SK-N-MC (cell line): Measurements from ENCODE around the gene DENND5B.

Experiments used
- DNase-seq: peaks from one replicate; pipeline ENCODE4 v3.0.0-alpha.2; 2011; ENCODE audit warnings: low read depth, low spot score
- H3K27ac ChIP-seq: fragments of 200-600 bp; sonication (generic); 2 replicates; pipeline ENCODE4 v1.5.1; 2016; ENCODE audit warnings: mixed run types
- H3K36me3 ChIP-seq: fragments of 200-600 bp; sonication (generic); 2 replicates; pipeline ENCODE4 v1.6.1; 2017; ENCODE audit warnings: antibody characterized with exemption, low read length, mixed read lengths; ENCODE audit not compliant: insufficient read depth
- H3K4me3 ChIP-seq: fragments of 200-600 bp; sonication (generic); 2 replicates; pipeline ENCODE4 v1.5.1; 2016
- H3K9ac ChIP-seq: fragments of 200-600 bp; sonication (generic); 2 replicates; pipeline ENCODE4 v1.8.0; 2017; ENCODE audit warnings: mixed run types, mixed read lengths; ENCODE audit not compliant: insufficient read length
- H3K9me3 ChIP-seq: fragments of 200-600 bp; sonication (generic); 2 replicates; pipeline ENCODE4 v1.6.1; 2017; ENCODE audit warnings: low read depth, mild to moderate bottlenecking, antibody characterized with exemption, low read length, moderate library complexity, mixed read lengths
- EZH2 ChIP-seq: fragments of 200-600 bp; sonication (generic); IDR thresholded peaks from one replicate; pipeline ENCODE4 v1.6.1; 2017; ENCODE audit warnings: antibody characterized with exemption
- FOXP2 ChIP-seq: optimal IDR thresholded peaks from 2 replicates; pipeline ENCODE3; 2011; ENCODE audit warnings: mild to moderate bottlenecking, moderate library complexity; ENCODE audit not compliant: insufficient read depth; ENCODE audit errors: extremely low read length, control extremely low read depth
- POLR2AphosphoS5 ChIP-seq: IDR thresholded peaks from 2 replicates; pipeline ENCODE4 v1.6.1; 2012; ENCODE audit warnings: mild to moderate bottlenecking, low read depth, low read length, borderline replicate concordance

DENND5B gene

DNA sequence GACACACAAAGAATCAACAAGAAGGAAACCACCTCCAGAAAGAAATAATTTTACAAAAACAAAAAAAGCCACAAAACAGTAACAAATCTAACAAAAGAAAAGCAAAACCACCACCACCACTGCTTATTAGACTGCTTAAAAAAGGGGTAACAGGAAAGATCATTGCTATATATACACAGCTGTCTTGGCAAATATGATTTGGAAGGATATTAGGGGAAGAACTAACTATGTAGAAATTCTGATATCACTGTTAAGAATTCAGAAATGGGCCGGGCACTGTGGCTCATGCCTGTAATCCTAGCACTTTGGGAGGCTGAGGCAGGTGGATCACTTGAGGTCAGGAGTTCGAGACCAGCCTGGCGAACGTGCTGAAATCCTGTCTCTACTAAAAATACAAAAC, 92.5 kb downstream of the DENND5B start:
- Histone ChIP-seq H3K27ac (no peak overlapping the region), H3K4me3 (no peak overlapping the region), H3K9me3 (no peaks in the 10 kb centered on the region), H3K9ac (no peak overlapping the region), H3K36me3 (no peaks in the 10 kb centered on the region)
- DNase-seq: no peak
- no peak for TF ChIP-seq EZH2
- no peak for TF ChIP-seq POLR2AphosphoS5
- TF ChIP-seq FOXP2: no peak

DNA sequence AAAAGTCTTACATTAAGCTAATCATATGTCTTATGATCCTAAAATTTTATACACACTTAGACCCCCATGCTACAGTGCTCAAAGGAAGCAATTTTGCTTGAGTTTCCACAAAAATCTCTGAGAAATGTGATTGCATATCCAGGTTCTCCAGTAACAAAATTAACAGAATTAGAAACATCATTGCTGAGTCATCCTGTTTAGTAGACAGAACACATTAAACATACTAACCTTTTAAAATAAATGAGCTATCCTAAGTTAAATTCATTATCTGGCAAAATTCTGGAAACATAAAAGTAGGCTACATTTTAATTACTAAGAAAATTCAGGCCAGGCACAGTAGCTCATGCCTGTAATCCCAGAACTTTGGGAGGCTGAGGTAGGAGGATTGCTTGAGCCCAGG, 94.7 kb downstream of the DENND5B start:
- no peak overlapping the region for H3K4me3 ChIP-seq
- H3K27ac ChIP-seq: no peak overlapping the region
- no peaks in the 10 kb centered on the region for H3K9me3 ChIP-seq
- H3K36me3 ChIP-seq: no peaks in the 10 kb centered on the region
- no peak for TF ChIP-seq FOXP2
- no peak for TF ChIP-seq POLR2AphosphoS5
- no peak for TF ChIP-seq EZH2
- DNase-seq: no peak
- no peak overlapping the region for H3K9ac ChIP-seq

DNA sequence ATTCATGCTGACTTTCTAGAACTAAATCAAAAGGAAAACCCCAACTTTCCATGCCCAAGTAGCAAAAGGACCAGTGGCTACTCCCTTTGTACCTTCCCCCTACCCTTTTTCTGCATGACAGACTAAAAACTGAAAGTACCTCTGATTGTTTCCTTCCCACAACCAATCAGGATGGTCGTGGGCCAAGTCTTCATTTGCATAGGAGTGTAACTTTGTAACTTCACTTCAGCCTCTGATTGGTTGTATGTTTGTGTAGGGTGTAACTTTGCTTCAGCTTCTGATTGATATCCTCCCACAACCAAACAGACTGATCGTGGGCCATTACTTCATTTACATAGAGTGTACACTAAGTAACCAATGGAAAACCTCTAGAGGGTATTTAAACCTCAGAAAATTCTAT, 96.5 kb downstream of the DENND5B start:
- no peak for DNase-seq
- Histone ChIP-seq H3K4me3 (no peak overlapping the region), H3K9ac (no peak overlapping the region), H3K36me3 (no peaks in the 10 kb centered on the region), H3K27ac (no peak overlapping the region), H3K9me3 (no peaks in the 10 kb centered on the region)
- no peak for TF ChIP-seq FOXP2
- no peak for TF ChIP-seq EZH2
- TF ChIP-seq POLR2AphosphoS5: no peak

DNA sequence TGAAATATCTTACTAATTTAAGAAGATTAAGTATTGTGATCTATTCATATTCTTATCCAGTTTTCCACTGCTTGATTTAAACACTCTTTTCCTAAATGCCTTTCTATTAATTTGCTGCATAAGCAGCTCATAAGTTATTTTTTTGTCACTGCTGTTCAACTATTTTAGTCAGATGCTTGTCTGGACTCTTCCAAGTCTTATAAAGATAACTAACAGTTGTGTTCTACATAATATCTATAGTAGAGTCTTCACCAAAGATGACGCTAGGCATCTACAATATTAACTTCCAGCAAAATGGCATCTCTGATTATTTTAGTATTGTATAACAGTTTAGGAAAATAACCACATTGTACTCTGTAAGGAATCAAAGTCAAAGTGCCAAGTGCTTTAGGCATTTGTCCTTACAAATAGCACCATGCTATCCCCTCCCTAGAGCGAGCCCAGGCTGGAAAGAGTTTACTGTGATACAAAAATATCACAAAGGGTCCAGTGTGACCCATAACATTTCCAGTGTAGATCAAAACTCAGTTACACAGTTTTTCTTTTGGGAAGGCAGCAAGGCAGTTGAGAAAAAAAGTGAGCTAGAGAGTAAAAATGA, 98.2 kb downstream of the DENND5B start:
- TF ChIP-seq EZH2 (no peak), FOXP2 (no peak), POLR2AphosphoS5 (no peak)
- Histone ChIP-seq H3K27ac (no peak overlapping the region), H3K4me3 (no peak overlapping the region), H3K36me3 (no peaks in the 10 kb centered on the region), H3K9me3 (no peaks in the 10 kb centered on the region), H3K9ac (no peak overlapping the region)
- no peak for DNase-seq

DNA sequence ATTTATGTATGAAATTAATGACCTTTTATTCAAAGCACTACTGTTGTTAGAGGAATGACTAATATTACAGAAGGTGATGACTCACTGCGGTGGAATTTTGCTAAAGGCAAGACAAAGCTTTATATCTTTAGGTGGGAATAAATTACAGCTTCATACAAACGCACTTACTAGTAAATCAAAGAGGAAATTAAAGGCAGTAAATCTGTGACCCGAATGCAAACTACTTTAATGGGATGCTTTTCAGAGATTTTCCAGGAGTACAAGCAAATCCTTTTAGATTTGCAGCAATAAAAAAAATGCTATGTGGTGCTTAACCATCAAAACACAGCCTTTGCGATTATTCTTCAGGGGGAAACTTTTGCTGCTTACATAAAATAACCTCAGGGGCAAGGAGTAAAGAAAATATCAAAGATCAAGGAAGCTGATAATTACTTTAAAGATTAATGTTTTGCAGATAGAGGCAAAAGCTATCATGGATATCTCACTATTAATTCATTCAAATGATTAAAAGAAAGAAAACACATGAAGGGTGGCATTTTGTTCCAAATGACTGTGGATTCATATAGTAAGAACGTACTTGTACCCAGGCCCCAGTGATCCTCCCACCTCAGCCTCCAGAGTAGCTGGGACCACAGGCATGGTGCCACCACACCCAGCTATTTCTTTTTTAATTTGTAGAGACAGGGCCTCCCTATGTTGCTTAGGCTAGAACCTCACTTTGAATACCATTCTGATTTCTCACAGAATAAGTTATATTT, 98.9 kb downstream of the DENND5B start:
- Histone ChIP-seq H3K4me3 (no peak overlapping the region), H3K9ac (no peak overlapping the region), H3K9me3 (no peaks in the 10 kb centered on the region), H3K27ac (no peak overlapping the region), H3K36me3 (no peaks in the 10 kb centered on the region)
- no peak for TF ChIP-seq EZH2
- TF ChIP-seq POLR2AphosphoS5: no peak
- DNase-seq: peak; percentile 77

DNA sequence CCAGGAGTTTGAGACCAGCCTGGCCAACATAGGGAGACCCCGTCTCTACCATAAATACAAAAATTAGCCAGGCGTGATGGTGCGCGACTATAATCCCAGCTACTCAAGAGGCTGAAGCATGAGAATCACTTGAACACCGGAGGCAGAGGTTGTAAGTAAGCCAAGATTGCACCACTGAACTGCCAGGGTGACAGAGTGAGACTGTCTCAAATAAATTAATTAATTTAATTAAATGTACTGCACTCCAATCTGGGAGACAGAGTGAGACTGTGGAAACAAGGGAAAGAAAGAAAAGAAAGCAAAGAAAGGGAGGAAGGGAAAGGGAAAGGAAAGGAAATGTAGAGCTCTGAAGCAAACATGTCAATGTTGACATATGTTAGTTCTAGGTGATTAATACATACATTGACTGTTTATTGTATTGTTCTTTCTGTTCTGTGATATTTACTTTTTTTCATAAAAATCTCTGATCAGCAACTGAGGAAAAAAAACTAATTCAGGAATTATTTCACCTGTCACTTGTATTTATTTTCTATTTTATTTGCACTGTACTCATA, 99.6 kb downstream of the DENND5B start:
- no peak for TF ChIP-seq FOXP2
- TF ChIP-seq EZH2: no peak
- Histone ChIP-seq H3K9ac (no peak overlapping the region), H3K4me3 (no peak overlapping the region), H3K36me3 (no peaks in the 10 kb centered on the region), H3K27ac (no peak overlapping the region), H3K9me3 (no peaks in the 10 kb centered on the region)
- no peak for DNase-seq

DNA sequence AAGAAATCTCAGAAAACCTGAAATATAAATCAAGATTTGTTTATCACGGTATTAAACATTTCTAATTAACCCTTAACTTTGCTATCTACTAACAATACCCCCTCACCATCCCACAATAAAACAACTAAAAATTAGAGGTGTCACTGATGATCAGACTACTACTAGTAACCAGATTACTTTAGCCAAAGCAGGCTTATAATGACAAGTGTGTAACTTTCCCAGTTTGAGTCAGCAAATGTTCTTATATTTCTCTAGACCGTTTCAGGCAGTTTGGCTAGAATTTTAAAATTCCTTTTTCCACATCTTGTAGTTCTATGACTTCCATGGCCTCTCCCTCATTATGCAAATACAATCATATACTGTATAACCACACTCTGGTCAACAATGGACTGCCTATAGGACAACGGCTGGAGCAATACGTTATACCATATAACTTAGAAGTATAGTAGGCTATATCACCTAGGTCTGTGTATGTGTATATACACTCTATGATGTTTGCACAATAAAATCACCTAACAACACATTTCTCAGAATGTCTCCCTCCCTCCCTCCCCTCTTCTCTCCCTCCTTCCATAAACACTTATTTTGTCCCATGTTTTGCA, 102.1 kb downstream of the DENND5B start:
- Histone ChIP-seq H3K27ac (no peak overlapping the region), H3K9ac (no peak overlapping the region), H3K36me3 (no peaks in the 10 kb centered on the region), H3K4me3 (no peak overlapping the region), H3K9me3 (no peaks in the 10 kb centered on the region)
- DNase-seq: no peak
- TF ChIP-seq FOXP2 (no peak), EZH2 (no peak), POLR2AphosphoS5 (no peak)

DNA sequence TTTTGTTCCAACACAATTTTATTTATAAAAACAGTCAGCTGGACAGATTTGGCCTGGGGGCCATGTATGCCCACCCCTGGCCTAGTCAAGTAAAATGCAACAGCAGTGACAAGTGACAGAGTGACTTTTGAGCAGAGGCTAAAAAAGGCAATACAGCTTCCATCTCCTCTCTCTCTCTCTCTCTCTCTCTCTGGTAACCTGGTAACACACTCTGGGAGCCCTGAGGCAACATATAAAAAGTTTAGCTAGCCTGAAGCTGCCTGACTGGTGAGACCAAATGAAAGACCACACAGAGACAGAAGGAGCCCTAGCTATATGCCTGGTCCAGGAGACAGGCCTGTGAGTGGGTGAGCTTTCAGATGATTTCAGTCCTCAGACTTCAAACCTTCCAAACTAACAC, 105.4 kb downstream of the DENND5B start:
- DNase-seq: no peak
- no peak overlapping the region for H3K4me3 ChIP-seq
- no peak overlapping the region for H3K9ac ChIP-seq
- no peaks in the 10 kb centered on the region for H3K9me3 ChIP-seq
- no peak for TF ChIP-seq FOXP2
- no peak for TF ChIP-seq POLR2AphosphoS5
- no peak for TF ChIP-seq EZH2
- no peaks in the 10 kb centered on the region for H3K36me3 ChIP-seq
- no peak overlapping the region for H3K27ac ChIP-seq
